ENCODE results near the gene ASAP2. TPM values are rescaled to one million over a fixed set of nuclear protein-coding genes. Genes with fewer than 3 reads are reported as not detected.

The ASAP2 gene
- total RNA-seq, 4 donors from 2014 or later = 22.0 to 54.6 (median 30.0) TPM

DNA sequence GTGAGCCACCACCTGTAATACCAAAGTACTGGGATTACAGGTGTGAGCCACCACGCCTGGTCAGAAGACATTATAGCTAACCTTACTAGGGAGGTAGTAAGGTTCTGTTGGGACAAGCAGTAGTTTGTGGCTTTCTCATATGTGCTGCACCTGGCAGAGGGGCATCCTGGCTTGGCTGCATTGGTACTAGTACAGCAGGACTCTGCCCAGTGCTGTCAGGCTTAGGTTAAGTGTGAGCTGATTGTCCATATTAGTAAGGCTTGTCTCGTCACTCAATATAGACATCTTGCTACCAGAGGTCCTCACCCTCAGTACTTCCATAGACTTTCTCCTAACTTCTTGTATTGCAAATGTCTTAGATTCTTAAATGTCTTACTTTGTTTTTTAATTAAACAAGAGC, 96.1 kb downstream of the ASAP2 start:
- H3K9me3 ChIP-seq = no peaks in the 10 kb centered on the region
- no peak for DNase-seq (ENCODE audit: low spot score in 2 of 2)
- no peak for TF ChIP-seq POLR2A (IDR thresholded peaks at IDR 0.05)
- no peak for TF ChIP-seq EP300 (IDR thresholded peaks at IDR 0.05)
- H3K27me3 ChIP-seq = no peaks in the 10 kb centered on the region
- WGBS = 87% methylated on average over 2 of the region's 2 CpGs
- no peak overlapping the region for H3K4me3 ChIP-seq
- no peaks in the 10 kb centered on the region for H3K36me3 ChIP-seq
- H3K27ac ChIP-seq = no peak overlapping the region
- peaks cover 25% of the 10 kb centered on the region for H3K4me1 ChIP-seq

DNA sequence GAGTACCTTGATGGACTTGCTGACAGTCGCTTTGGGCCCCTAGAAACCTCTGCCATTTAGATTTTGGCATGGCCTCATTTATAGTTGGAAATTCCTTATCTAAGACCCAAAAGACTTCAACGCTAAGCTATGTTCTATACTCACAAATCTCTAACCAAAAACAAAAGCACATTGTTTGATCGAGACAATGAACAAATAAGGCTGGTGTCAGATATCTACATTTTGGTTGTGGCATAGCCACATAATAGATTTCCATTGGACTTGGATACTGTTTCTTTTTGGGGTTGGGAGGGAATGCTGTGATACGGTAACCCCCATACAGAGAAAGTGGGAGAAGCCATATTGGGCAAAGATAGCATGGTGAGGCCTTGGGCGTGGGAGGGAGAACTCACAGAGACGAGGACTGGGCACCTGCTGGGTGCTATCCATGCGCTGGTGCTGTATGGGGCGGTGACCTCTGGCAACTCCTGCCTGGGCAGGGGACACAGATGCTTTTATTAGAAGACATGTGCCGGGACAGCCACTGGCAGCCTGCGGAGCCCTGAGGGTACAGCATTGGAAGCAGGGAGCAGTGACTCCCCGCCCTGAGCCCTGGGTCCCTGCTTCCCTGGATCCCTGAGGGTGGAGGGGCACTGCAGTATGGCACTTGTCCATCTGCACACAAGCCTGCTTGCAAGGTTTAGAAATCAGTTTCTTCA, 97.1 kb downstream of the ASAP2 start:
- H3K27ac ChIP-seq = no peak overlapping the region
- DNase-seq (ENCODE audit: low spot score in 2 of 2) = no peak

DNA sequence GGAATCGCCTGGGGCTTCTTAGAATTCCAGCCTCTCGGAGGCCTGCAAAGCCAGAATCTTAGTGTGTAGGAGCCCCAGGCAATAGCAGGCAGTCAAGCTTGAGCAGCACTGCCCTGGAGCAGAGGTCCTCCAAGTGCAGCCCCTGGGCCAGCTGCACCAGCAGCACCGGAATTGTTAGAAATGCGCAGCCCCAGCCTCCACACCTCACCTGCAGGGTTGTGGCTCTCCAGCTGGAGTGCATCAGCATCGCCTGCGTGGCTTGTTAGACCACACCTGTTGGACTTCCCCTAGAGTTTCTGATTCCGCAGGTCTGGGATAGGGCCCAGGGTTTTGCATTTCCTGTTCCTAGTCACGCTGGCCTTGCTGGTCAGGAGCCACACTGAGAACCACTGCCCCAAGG, 100.3 kb downstream of the ASAP2 start:
- Histone ChIP-seq H3K4me1 (peaks cover 35% of the 10 kb centered on the region), H3K27me3 (no peaks in the 10 kb centered on the region), H3K9me3 (no peaks in the 10 kb centered on the region), H3K27ac (no peak overlapping the region), H3K36me3 (no peaks in the 10 kb centered on the region), H3K4me3 (no peak overlapping the region)
- TF ChIP-seq POLR2A (IDR thresholded peaks at IDR 0.05) = no peak
- TF ChIP-seq, protein P1, sequence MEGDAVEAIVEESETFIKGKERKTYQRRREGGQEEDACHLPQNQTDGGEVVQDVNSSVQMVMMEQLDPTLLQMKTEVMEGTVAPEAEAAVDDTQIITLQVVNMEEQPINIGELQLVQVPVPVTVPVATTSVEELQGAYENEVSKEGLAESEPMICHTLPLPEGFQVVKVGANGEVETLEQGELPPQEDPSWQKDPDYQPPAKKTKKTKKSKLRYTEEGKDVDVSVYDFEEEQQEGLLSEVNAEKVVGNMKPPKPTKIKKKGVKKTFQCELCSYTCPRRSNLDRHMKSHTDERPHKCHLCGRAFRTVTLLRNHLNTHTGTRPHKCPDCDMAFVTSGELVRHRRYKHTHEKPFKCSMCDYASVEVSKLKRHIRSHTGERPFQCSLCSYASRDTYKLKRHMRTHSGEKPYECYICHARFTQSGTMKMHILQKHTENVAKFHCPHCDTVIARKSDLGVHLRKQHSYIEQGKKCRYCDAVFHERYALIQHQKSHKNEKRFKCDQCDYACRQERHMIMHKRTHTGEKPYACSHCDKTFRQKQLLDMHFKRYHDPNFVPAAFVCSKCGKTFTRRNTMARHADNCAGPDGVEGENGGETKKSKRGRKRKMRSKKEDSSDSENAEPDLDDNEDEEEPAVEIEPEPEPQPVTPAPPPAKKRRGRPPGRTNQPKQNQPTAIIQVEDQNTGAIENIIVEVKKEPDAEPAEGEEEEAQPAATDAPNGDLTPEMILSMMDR (IDR thresholded peaks at IDR 0.05) = no peak
- no peak for TF ChIP-seq EP300 (IDR thresholded peaks at IDR 0.05)
- TF ChIP-seq POLR2AphosphoS5 (IDR thresholded peaks at IDR 0.05) = no peak
- WGBS = 20% methylated on average over 2 of the region's 8 CpGs
- no peak for DNase-seq (ENCODE audit: low spot score in 2 of 2)

More for the DNA sequence above, 97.1 kb downstream of the ASAP2 start:
- 68% methylated on average over 11 of the region's 11 CpGs for WGBS
- H3K4me3 ChIP-seq = no peak overlapping the region
- no peak for TF ChIP-seq POLR2A (IDR thresholded peaks at IDR 0.05)
- no peak for TF ChIP-seq POLR2AphosphoS5 (IDR thresholded peaks at IDR 0.05)
- no peak for TF ChIP-seq EP300 (IDR thresholded peaks at IDR 0.05)
- TF ChIP-seq, protein P1 (IDR thresholded peaks at IDR 0.05) = no peak
- H3K36me3 ChIP-seq = no peaks in the 10 kb centered on the region
- no peaks in the 10 kb centered on the region for H3K27me3 ChIP-seq
- peaks cover 28% of the 10 kb centered on the region for H3K4me1 ChIP-seq
- H3K9me3 ChIP-seq = no peaks in the 10 kb centered on the region

DNA sequence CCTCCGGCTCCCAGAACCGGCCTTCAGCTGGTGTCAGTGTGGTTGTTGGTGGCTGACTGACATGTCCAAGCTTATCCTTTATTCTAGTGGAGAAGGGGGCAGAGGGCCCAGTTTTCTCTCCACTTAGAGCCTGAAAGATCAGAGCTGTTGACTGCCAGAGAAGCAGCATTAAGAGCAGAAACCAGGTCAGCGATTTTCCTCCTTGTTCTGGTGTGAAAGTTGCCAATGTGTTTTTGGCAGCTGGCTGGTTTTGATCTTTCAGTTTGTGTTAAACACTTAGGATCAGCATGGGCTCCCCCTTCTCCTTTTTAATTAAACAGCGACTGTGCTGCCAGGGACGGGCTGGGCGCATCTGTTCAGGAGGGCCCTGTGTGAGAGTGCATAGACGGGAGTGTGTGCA, 100.9 kb downstream of the ASAP2 start:
- Histone ChIP-seq H3K27me3 (no peaks in the 10 kb centered on the region), H3K9me3 (no peaks in the 10 kb centered on the region), H3K4me3 (no peak overlapping the region), H3K36me3 (no peaks in the 10 kb centered on the region), H3K4me1 (peaks cover 35% of the 10 kb centered on the region), H3K27ac (no peak overlapping the region)
- no peak for DNase-seq (ENCODE audit: low spot score in 2 of 2)
- TF ChIP-seq POLR2A (IDR thresholded peaks at IDR 0.05) = no peak
- TF ChIP-seq POLR2AphosphoS5 (IDR thresholded peaks at IDR 0.05) = no peak
- TF ChIP-seq, protein P1 (IDR thresholded peaks at IDR 0.05) = no peak
- TF ChIP-seq EP300 (IDR thresholded peaks at IDR 0.05) = no peak
- WGBS = 55% methylated on average over 5 of the region's 7 CpGs

DNA sequence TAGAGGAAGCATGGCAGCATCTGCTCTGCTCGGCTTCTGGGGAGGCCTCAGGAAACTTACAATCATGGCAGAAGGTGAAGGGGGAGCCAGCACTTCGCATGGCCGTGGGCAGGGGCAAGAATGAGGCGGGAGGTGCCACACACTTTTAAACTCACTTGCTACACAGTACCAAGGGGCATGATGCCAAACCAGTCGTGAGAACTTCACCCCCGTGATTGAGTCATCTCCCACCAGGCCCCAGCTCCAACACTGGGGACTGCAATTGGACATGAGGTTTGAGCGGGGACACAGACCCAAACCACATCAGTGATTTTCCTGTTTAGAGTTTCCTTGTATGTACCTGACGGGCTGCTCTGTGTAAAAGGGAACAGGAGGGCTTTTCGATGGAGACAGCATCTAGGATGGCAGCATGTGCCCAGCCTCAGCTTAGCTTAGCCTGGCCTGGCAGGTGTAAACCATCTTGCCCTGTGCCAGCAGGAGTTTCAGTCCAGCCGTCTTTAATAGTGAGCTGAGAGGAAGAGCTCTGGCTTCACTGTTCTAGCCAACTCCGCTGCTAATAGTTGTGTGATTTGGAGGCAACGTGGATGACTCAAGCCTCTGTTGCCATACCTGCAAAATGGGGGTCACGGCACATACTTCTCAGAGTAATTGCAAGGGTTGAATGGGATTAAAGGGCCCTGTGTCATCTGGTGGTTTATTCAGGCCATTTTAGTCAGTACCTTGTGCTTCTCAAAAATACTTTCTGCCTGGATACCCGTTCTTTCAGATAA, 101.8 kb downstream of the ASAP2 start:
- H3K4me1 ChIP-seq = peaks cover 35% of the 10 kb centered on the region
- no peaks in the 10 kb centered on the region for H3K9me3 ChIP-seq
- H3K36me3 ChIP-seq = no peaks in the 10 kb centered on the region
- DNase-seq (ENCODE audit: low spot score in 2 of 2) = no peak
- H3K27me3 ChIP-seq = no peaks in the 10 kb centered on the region
- H3K4me3 ChIP-seq = no peak overlapping the region
- H3K27ac ChIP-seq = no peak overlapping the region
- WGBS = 92% methylated on average over 9 of the region's 14 CpGs
- TF ChIP-seq, protein P1 (IDR thresholded peaks at IDR 0.05) = no peak
- TF ChIP-seq POLR2AphosphoS5 (IDR thresholded peaks at IDR 0.05) (no peak), EP300 (IDR thresholded peaks at IDR 0.05) (no peak), POLR2A (IDR thresholded peaks at IDR 0.05) (no peak)

Measured in suprapubic skin (tissue), 4 donors.